KMS-11 (cell line): Measurements from ENCODE around the gene SMAD3.

Experiments
- H2AFZ ChIP-seq: fragments of 200-600 bp; sonication (generic); 2 replicates; pipeline ENCODE4 v1.6.1; 2016; ENCODE audit warnings: antibody characterized with exemption, mixed run types, low read depth
- H3K27ac ChIP-seq: fragments of 200-600 bp; sonication (generic); 2 replicates; pipeline ENCODE4 v1.6.1; 2016; ENCODE audit warnings: mild to moderate bottlenecking, mixed run types
- H3K27me3 ChIP-seq: fragments of 200-600 bp; sonication (generic); 2 replicates; pipeline ENCODE4 v1.6.1; 2017; ENCODE audit warnings: mild to moderate bottlenecking, low read depth, mixed run types, moderate library complexity; ENCODE audit not compliant: insufficient read depth
- H3K36me3 ChIP-seq: fragments of 200-600 bp; sonication (generic); 2 replicates; pipeline ENCODE4 v1.6.1; 2017; ENCODE audit warnings: mild to moderate bottlenecking, mixed run types; ENCODE audit not compliant: insufficient read depth
- H3K4me1 ChIP-seq: fragments of 200-600 bp; sonication (generic); 2 replicates; pipeline ENCODE4 v1.6.1; 2016; ENCODE audit warnings: mild to moderate bottlenecking, low read depth, mixed run types; ENCODE audit not compliant: poor library complexity, severe bottlenecking
- H3K4me2 ChIP-seq: fragments of 200-600 bp; sonication (generic); 2 replicates; pipeline ENCODE4 v1.7.0; 2016; ENCODE audit warnings: mild to moderate bottlenecking, mixed run types
- H3K4me3 ChIP-seq: fragments of 200-600 bp; sonication (generic); IDR thresholded peaks from 2 replicates; pipeline ENCODE4 v1.6.1; 2017; ENCODE audit warnings: low read depth, low read length, mixed read lengths; ENCODE audit not compliant: insufficient read depth
- H3K79me2 ChIP-seq: fragments of 200-600 bp; sonication (generic); 2 replicates; pipeline ENCODE4 v1.6.1; 2016; ENCODE audit warnings: low read depth, mixed run types; ENCODE audit not compliant: insufficient read depth
- H3K9ac ChIP-seq: fragments of 200-600 bp; sonication (generic); 2 replicates; pipeline ENCODE4 v1.6.1; 2016; ENCODE audit warnings: mild to moderate bottlenecking, mixed run types
- H4K20me1 ChIP-seq: fragments of 200-600 bp; sonication (generic); 2 replicates; pipeline ENCODE4 v1.6.1; 2016; ENCODE audit warnings: mild to moderate bottlenecking, mixed run types; ENCODE audit not compliant: insufficient read depth
- CTCF ChIP-seq: fragments of 200-600 bp; sonication (generic); conservative IDR thresholded peaks from 2 replicates; pipeline ENCODE4 v1.6.1; 2017; ENCODE audit warnings: low read depth, mild to moderate bottlenecking, antibody characterized with exemption, low read length, moderate library complexity, mixed read lengths

Gene SMAD3

GRCh38 chr15:67173786-67174185 is 108.4 kb downstream of the SMAD3 start:
- Histone ChIP-seq H3K27me3 (no peaks in the 10 kb centered on the region), H4K20me1 (no peaks in the 10 kb centered on the region), H3K36me3 (no peaks in the 10 kb centered on the region), H3K4me3 (no peak overlapping the region), H3K4me1 (peaks cover 4% of the 10 kb centered on the region), H3K4me2 (no peak overlapping the region), H3K79me2 (no peaks in the 10 kb centered on the region), H3K9ac (no peak overlapping the region), H2AFZ (no peak overlapping the region), H3K27ac (no peak overlapping the region)
- TF ChIP-seq CTCF, result no peak

- Histone ChIP-seq H4K20me1 (no peaks in the 10 kb centered on the region), H3K4me3 (no peak overlapping the region), H2AFZ (no peak overlapping the region), H3K4me1 (peaks cover 4% of the 10 kb centered on the region), H3K4me2 (no peak overlapping the region), H3K27me3 (no peaks in the 10 kb centered on the region), H3K27ac (no peak overlapping the region), H3K9ac (no peak overlapping the region), H3K79me2 (no peaks in the 10 kb centered on the region), H3K36me3 (no peaks in the 10 kb centered on the region)
- no peak for TF ChIP-seq CTCF
These were observed 109.0 kb downstream of the SMAD3 start for GRCh38 chr15:67174446-67174845.

GRCh38 chr15:67174864-67175573 is 109.6 kb downstream of the SMAD3 start:
- Histone ChIP-seq H3K27ac (no peak overlapping the region), H3K36me3 (no peaks in the 10 kb centered on the region)

GRCh38 chr15:67175643-67176071 is 110.3 kb downstream of the SMAD3 start:
- Histone ChIP-seq H3K36me3 (no peaks in the 10 kb centered on the region), H3K27ac (no peak overlapping the region), H3K79me2 (no peaks in the 10 kb centered on the region), H2AFZ (no peak overlapping the region), H3K4me3 (no peak overlapping the region), H3K4me1 (peaks cover 4% of the 10 kb centered on the region), H4K20me1 (no peaks in the 10 kb centered on the region), H3K27me3 (no peaks in the 10 kb centered on the region), H3K9ac (no peak overlapping the region), H3K4me2 (no peak overlapping the region)
- no peak for TF ChIP-seq CTCF

More at GRCh38 chr15:67174864-67175573, 109.6 kb downstream of the SMAD3 start:
- H3K9ac ChIP-seq, result no peak overlapping the region
- no peaks in the 10 kb centered on the region for H3K79me2 ChIP-seq
- no peak for TF ChIP-seq CTCF
- H3K4me2 ChIP-seq, result no peak overlapping the region
- no peak overlapping the region for H2AFZ ChIP-seq
- H3K4me3 ChIP-seq, result no peak overlapping the region
- H4K20me1 ChIP-seq, result no peaks in the 10 kb centered on the region
- peaks cover 4% of the 10 kb centered on the region for H3K4me1 ChIP-seq
- H3K27me3 ChIP-seq, result no peaks in the 10 kb centered on the region
